Measurements from ENCODE around the gene USP3. TPM values are rescaled to one million over a fixed set of nuclear protein-coding genes. Genes with fewer than 3 reads are reported as not detected.

The USP3 gene, protein sequence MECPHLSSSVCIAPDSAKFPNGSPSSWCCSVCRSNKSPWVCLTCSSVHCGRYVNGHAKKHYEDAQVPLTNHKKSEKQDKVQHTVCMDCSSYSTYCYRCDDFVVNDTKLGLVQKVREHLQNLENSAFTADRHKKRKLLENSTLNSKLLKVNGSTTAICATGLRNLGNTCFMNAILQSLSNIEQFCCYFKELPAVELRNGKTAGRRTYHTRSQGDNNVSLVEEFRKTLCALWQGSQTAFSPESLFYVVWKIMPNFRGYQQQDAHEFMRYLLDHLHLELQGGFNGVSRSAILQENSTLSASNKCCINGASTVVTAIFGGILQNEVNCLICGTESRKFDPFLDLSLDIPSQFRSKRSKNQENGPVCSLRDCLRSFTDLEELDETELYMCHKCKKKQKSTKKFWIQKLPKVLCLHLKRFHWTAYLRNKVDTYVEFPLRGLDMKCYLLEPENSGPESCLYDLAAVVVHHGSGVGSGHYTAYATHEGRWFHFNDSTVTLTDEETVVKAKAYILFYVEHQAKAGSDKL
- total RNA-seq (10 to 100 TPM; 14.3 to 30.8 (median 18.4) TPM), polyA plus RNA-seq (10 to 100 TPM in 1 of 2 donors, 1 to 10 TPM in 1; 7.1 to 10.5 TPM)
- long read RNA-seq, donor 1, transcript USP3-202 (15 exons, 2,333 nt) = major isoform, 9 of 18 reads
- long read RNA-seq, donor 1, partial matches to known transcripts = 1 of 18 reads
- long read RNA-seq, donor 1, other reads (novel, unspliced or antisense) = 7 of 18 reads
- long read RNA-seq, donor 2, transcript USP3-202 (15 exons, 2,333 nt) = major isoform, 29 of 52 reads
- long read RNA-seq, donor 2, transcript USP3-206 (16 exons, 2,439 nt) = minor isoform, 5 of 52 reads
- long read RNA-seq, donor 2, partial matches to known transcripts = 9 of 52 reads
- long read RNA-seq, donor 2, other reads (novel, unspliced or antisense) = 8 of 52 reads
- long read RNA-seq, donor 3, transcript USP3-202 (15 exons, 2,333 nt) = major isoform, 15 of 21 reads
- long read RNA-seq, donor 3, partial matches to known transcripts = 1 of 21 reads
- long read RNA-seq, donor 3, other reads (novel, unspliced or antisense) = 3 of 21 reads

DNA sequence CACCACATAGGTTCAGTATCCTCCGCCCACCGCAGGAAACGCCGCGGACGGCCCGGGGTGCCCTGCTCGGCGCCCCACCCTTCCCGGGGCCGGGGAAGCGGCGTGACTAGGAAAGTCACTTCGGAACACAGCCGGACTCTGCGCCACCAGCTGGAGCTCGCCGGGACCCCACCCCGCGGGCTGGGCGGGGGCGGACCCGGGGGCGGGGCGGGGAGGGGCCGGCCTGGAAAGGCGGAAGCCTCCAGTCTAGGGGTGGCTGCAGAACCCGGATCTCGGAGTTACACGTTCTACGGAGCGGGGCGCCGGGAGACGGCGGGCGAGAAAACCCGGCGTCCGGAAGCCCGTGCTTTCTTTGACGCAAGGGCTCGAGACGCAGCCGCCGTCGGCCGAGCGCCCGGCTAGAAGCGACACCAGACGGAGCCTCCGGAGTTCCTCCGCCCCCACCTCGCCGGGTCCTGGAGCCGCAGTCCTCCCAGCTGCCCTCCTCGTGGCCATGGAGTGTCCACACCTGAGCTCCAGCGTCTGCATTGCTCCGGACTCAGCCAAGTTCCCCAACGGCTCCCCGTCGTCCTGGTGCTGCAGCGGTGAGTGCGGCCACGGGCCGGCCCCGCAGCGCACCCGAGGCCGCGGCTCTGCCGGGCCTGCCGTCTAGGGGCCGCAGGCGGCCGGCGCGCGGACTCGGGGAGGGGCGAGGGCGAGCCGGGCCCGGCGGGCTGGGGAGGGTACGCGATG, at the start of gene USP3:
Gene USP3 (plus strand): TSS at position 347 of the 732 bp plus-strand sequence. CDS start 147 bp downstream, at position 494.
- 0% methylated on average over 29 to 88 of the region's 88 CpGs for WGBS, 4 donors
- H3K4me3 ChIP-seq = peak within 1 kb of the TSS; percentile 53 to 95 (median 80)
- H3K27me3 ChIP-seq = no peaks in the 10 kb centered on the region
- peak within 1 kb of the TSS; percentile 94 to 99 (median 98) for H3K27ac ChIP-seq
- intact Hi-C loops (cut with DNase I) = loop anchor here in 9 of 10 donors (5.0 to 10.0 kb wide), 4 partner anchors 50 to 953 kb away; partner anchors contain the start of gene FBXL22 (in 8 of the 9)
- peak; percentile 62 to 85 for TF ChIP-seq POLR2A (IDR thresholded peaks at IDR 0.05)
- TF ChIP-seq, protein P1, sequence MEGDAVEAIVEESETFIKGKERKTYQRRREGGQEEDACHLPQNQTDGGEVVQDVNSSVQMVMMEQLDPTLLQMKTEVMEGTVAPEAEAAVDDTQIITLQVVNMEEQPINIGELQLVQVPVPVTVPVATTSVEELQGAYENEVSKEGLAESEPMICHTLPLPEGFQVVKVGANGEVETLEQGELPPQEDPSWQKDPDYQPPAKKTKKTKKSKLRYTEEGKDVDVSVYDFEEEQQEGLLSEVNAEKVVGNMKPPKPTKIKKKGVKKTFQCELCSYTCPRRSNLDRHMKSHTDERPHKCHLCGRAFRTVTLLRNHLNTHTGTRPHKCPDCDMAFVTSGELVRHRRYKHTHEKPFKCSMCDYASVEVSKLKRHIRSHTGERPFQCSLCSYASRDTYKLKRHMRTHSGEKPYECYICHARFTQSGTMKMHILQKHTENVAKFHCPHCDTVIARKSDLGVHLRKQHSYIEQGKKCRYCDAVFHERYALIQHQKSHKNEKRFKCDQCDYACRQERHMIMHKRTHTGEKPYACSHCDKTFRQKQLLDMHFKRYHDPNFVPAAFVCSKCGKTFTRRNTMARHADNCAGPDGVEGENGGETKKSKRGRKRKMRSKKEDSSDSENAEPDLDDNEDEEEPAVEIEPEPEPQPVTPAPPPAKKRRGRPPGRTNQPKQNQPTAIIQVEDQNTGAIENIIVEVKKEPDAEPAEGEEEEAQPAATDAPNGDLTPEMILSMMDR (IDR thresholded peaks at IDR 0.05) = peak; percentile 21 to 68 (median 38)
- ATAC-seq (peak; percentile 91 to 93 (median 92)), DNase-seq (peak; percentile 95 to 97 (median 97))
- peaks cover 3 to 82% (median 63%) of the 10 kb centered on the region in 12 donors for H3K4me1 ChIP-seq
- H3K9me3 ChIP-seq = no peaks in the 10 kb centered on the region
- no peaks in the 10 kb centered on the region for H3K36me3 ChIP-seq

DNA sequence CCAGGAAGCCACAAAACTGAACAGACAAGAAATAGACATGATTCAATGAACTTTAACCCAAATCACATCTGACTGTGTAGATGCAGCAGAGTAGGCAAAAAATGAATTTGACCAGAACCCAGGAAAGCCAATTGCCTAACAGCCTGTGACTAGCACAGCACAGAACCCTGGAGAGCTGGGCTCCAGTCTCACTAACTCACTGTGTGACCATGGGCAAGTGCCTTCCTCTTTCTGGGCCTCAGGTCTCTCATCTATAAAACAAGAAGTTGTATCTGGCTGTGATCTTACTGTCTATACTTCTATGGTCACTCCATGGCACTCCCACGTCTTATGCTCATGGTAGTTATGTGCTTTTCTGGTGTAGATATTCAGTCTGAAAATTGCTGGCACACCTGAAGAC, 48.1 kb upstream of the USP3 start:
- Histone ChIP-seq H3K36me3 (no peaks in the 10 kb centered on the region), H3K4me1 (peaks cover 0 to 13% (median 0%) of the 10 kb centered on the region in 12 donors), H3K4me3 (no peak overlapping the region), H3K9me3 (peaks cover 0 to 4% (median 0%) of the 10 kb centered on the region in 12 donors), H3K27ac (peak overlapping the region in 1 of 12 donors; percentile 66), H3K27me3 (no peaks in the 10 kb centered on the region)
- peak in 2 of 4 donors; percentile 44 to 74 for ATAC-seq
- intact Hi-C loops (cut with DNase I) = no loop called here
- no peak for TF ChIP-seq POLR2A (IDR thresholded peaks at IDR 0.05)
- TF ChIP-seq, protein P1 (IDR thresholded peaks at IDR 0.05) = no peak
- 76 to 86% (median 83%) methylated on average over 1 of the region's 1 CpG for WGBS, 4 donors
- DNase-seq = peak in 1 of 5 donors; percentile 33

DNA sequence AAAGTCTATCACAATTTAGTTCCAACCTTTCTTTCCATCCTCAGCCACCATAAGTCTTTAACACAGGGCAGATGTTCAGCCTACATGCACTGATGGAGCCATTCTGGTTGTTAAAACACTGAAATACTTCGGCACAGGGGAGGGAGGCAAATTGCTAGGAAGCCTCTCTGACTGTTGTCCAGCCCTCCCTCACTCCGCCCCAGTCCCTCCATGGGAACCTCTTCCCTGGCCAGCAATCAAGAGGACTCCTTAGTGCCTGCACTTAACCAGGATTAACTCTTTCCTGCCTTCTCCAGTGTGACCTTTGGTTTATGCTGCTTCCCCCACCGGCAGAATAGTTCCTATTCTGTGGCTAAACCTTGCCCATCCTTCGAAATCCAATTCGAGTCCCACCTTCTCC, 47.0 kb upstream of the USP3 start:
- Histone ChIP-seq H3K27ac (no peak overlapping the region), H3K9me3 (peaks cover 0 to 4% (median 0%) of the 10 kb centered on the region in 12 donors), H3K4me1 (peaks cover 0 to 17% (median 0%) of the 10 kb centered on the region in 12 donors), H3K36me3 (no peaks in the 10 kb centered on the region), H3K27me3 (no peaks in the 10 kb centered on the region), H3K4me3 (no peak overlapping the region)
- WGBS, 4 donors = 58 to 63% (median 60%) methylated on average over 5 of the region's 5 CpGs
- DNase-seq (no peak), ATAC-seq (no peak)
- intact Hi-C loops (cut with DNase I) = no loop called here
- TF ChIP-seq POLR2A (IDR thresholded peaks at IDR 0.05) = no peak
- TF ChIP-seq, protein P1 (IDR thresholded peaks at IDR 0.05) = no peak

Data from heart left ventricle (tissue), 16 donors.